NAMALWA (cell line): ENCODE results near the gene ZNF724.
"Not testable (repeated sequence)": the region's sequence is repeated elsewhere in the genome, so short reads cannot be mapped to it uniquely, and the experiment has no call there.

Source experiments
- DNase-seq: peaks from one replicate; pipeline ENCODE4 v3.0.0-alpha.2; 2015; ENCODE audit warnings: low spot score

Gene ZNF724

DNA sequence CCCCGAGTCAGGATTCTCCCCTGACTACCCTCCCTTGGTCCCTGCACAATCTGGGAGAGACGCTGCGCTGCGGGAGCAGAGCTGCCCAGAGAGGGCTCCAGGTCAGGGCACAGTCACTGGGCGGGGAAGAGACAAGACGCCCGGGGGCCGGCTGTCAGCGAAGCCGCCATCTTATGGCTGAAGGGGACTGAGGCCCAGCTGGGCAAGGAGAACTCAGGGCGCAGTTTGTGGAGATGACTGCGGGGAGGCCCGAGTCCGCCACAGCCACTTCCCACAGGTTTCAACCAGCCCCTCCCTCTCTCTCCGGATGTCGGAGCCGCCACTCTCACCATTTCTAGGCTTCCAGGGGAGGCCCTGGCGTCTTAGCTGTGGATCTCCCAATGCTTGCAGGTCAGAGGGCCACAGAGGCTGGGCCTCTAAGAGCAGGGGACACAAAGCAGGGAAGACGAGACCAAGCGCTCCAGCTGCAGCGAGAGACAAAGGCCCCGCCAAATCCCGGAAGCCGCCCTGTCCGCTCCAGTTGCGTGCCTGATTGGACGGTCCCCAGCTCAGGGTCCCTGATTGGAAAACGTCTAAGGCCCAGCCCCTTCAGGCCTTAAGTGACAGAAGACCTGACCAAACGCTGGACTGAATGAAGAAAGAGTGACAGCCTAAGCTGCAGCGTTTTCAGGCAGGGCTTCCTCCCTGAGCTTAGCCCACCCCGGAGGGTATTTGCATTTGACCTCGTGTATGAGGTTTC is at the start of gene ZNF724:
Gene ZNF724 (minus strand): TSS at position 484 of the 739 bp plus-strand sequence. CDS start 152 bp downstream, at position 332.
- DNase-seq, result peak; percentile 99

DNA sequence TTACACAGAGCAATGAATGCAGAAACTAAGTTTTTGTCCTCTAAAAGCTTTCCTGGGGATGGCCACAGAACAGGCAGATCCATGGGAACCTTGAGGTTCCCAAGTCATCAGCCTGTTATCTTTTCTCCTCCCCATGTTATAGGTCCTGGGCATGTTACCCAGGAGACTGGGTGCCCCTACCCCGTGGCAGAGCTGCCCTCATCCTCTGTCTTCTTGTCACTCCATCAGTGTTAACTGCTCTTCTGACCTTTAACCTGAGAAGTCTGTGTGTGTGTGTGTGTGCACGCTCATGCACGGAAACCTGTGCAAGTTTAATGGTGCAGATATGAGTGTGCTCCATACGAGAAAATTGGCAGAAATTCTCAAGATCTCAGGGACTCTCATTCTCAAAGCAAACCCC is 43.9 kb upstream of the ZNF724 start:
- DNase-seq, result no peak

DNA sequence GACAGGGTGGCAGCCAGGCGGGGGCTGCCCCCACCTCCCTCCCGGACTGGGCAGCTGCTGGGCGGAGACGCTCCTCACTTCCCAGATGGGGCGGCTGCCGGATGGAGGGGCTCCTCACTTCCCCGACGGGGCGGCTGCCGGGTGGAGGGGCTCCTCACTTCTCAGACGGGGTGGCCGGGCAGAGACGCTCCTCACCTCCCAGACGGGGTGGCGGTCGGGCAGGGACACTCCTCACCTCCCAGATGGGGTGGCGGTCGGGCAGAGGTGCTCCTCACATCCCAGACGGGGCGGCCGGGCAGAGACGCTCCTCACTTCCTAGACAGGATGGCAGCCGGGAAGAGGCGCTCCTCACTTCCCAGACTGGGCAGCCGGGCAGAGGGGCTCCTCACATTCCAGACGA is 39.8 kb upstream of the ZNF724 start:
- not testable (repeated sequence) for DNase-seq

DNA sequence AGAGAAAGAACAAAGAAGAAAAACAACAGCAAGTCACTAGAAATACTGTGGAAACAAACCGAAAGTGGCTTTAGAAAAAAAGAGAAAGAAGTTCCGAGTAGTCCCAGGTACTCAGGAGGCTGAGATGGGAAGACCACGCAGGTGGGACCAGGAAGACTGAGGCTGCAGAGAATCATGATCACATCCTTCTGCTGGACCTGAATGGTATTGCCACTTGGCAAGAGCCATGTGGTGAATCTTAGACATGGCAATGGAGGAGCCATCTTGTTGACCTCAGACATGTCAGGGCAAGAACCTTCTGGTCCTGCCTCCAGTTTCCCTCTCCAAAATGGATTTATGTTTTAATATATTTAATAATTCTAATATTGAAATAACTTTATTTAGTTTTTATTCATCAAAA is 37.4 kb upstream of the ZNF724 start:
- peak; percentile 49 for DNase-seq

DNA sequence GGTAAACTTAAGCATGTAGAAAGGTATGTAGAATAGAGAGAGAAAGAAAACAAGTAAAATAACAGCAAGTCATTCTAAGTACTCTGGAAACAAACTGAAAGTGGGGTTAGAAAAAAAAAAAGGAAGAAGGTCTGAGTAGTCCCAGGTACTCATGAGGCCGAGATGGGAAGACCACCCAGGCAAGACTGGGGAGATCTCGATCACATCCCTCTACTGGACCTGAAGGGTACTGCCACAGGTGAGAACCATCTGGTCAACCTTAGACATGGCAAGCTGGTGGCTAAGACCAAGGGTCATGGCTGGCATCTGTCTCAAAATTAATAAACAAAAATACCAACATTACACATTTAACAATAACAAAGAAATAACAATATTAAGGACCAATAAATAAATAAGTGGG is 36.3 kb upstream of the ZNF724 start:
- DNase-seq, result peak; percentile 69

DNA sequence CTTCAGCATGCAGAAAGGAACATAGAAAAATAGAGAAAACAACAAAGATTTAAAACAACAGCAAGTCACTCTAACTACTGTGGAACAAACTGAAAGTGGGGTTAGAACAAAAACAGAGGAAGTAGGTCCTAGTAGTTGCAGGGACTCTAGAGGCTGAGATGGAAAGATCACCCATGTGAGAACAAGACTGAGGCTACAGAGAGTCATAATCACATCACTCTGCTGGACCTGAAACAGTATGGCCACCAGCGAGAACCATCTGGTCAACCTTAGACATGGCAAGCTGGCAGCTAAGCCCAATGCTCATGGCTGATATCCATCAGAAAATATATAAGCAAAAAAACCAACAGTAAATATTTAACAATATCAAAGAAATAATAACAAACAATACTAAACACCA is 35.8 kb upstream of the ZNF724 start:
- peak; percentile 32 for DNase-seq

DNA sequence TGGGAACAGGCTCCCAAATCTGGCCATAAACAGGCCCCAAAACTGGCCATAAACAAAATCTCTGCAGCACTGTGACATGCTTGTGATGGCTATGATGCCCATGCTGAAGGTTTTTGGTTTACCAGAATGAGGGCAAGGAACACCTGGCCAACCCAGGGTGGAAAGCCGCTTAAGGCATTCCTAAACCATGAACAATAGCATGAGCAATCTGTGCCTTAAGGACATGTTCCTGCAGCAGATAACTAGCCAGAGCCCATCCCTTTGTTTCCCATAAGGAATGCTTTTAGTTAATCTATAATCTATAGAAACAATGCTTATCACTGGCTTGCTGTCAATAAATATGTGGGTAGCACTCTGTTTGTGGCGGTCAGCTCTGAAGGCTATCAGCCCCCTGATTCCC is 35.1 kb upstream of the ZNF724 start:
- not testable (repeated sequence) for DNase-seq

DNA sequence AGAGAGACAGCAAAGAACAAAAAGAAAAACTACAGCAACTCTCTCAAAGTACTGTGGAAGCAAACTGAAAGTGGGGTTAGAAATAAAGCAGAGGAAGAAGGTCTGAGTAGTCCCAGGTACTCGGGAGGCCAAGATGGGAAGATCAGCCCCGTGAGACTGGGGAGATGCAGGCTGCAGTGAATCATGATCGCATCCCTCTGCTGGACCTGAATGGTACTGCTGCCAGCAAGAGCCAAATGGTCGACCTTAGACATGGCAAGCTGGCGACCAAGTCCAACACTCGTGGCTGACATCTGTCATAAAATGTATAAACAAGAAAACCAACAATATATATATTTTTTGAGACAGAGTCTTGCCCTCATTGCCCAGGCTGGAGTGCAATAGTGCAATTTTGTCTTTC is 33.7 kb upstream of the ZNF724 start:
- peak; percentile 85 for DNase-seq

DNA sequence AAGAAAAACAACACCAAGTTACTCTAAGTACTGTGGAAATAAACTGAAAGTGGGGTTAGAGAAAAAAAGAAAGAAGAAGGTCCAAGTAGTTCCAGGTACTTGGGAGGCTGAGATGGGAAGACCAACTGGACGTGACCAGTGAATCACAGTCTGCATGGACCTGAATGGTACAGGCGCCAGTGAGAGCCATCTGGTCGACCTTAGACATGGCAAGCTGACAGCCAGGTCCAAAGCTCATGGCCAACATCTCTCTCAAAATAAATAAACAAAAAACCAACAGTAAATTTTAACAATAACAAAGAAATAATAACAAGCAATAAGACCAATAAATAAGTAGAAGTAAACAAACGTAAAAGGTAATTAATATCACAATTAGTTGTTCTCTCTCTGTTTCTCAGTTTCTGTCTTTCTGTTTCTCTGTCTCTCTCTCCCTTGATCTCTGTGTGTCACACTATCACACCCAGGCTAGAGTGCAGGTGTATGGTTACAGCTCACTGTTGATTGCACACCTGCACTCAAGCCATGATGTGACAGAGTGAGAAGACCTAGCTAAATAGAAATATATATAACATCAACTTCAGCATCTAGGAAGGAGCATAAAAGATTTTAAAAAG is 31.6 kb upstream of the ZNF724 start:
- no peak for DNase-seq

DNA sequence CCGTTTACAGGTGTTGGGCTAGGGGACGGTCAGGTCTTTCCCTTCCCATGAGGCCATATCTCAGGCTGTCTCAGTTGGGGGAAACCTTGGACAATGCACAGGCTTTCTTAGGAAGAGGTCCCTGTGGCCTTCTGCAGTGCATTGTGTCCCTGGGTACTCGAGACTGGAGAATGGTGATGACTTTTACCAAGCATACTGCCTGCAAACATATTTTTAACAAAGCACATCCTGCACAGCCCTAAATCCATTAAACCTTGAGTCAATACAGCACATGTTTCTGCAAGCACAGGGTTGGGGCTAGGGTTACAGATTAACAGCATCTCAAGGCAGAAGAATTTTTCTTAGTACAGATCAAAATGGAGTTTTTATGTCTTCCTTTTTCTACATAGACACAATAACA is 27.9 kb upstream of the ZNF724 start:
- not testable (repeated sequence) for DNase-seq

DNA sequence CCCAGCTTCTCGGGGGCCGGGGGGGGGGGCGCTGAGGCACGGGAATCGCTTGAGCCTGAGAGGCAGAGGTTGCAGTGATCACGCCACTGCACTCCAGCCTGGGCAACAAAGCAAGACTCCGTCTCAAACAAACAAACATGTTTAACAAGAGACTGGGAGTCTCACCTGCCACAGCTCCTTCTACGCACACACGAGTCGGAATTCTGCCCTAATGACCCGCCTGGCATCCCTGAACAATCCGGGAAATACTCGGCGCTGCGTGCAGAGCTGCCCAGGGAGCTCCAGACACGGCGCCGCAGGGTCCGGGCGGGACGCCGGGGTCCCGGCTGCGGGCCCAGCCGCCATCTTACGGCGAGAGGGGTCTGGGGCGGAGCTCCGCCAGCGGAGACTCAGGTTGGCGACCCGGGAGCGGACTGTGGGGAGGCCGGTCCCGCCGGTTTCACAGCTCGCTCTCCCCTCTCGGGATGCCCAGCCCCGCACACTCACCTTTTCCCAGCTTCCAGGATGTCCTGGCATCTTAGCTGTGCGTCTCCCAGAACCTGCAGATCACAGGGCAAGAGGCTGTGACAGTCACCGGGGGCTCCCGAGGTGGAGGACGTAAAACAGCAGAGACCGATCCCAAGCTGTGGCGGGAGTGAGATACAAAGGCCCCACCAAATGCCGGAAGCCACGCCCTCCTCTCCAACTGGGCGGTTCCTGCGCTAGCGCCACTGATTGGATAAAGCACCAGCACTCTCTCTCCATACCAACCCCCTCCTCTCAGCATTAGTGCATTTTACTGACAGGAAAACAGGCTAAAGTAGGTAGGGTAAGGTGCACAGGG is 23.6 kb upstream of the ZNF724 start:
- peak; percentile 96 for DNase-seq

DNA sequence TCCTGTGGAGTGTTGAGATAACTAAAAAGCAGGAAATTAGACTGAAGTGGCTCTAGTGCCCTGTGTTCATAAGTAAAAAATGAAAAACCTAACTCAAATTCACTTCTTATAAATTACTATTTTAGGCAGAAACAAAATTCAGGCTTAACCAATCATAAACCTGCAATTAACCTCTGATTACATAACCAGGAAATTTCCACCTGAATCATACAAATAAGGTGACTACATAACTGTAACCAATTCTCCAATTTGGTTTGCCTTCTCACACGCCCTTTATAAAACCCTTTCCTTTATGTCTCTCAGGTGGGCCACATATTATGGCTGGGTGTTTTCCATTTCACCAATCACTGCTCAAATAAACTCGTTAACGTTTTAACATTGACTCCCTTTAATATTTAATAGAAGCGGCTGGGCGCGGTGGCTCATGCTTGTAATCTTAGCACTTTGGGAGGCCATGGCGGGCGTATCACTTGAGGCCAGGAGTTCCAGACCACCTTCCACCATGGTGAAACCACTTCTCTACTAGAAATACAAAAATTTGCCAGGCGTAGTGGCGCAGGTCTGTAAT is 22.9 kb upstream of the ZNF724 start:
- DNase-seq, result peak; percentile 35

DNA sequence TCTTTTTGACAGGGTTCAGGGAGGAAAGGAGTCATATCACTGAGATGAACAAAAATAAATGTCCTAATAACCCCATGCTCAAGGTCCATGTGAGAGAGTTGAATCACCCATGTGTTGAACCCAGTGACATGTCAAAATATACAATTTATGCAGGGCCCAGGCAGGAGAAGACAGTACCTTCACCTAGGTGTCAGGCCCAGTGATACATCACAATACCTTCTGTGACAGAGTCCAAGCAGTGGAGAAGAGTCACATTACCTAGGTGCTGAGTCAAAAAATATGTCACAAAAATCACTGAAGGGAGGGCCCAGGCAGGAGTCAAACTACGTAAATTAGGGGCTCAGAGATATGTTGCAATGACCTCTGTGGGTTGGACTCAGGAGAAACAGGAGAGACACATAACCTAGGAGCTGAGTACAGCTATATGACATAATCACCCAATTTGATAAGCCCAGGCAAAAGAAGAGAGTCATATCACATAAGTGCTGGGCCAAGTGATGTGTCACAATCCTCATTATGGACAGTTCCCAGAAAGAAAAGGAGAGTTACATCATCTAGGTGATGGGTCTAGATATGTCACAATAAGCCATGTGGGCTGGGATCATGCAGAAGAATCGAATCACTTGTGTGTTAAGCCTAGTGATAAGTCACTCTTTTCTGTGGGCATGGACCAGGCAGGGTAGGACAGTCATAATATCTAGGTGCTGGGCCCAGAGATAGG is 13.8 kb upstream of the ZNF724 start:
- no peak for DNase-seq

DNA sequence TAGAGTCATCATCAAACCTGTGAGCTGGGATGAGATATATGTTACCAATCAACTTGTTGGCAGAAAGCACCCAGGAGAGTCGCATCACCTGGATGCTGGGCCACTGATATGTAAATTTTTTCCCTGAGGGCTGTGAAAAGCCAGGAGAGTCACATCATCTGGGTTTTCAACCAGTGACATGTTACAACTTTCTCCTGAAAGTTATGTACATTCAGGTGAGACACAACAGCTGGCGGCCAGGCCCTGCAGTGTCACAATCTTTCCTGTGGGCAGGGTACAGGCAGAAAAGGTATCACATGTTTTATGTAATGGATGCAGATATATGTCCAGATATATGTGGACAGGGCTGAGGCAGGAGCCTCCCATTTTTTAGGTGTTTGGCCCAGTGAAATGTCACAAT is 13.2 kb upstream of the ZNF724 start:
- DNase-seq, result no peak

DNA sequence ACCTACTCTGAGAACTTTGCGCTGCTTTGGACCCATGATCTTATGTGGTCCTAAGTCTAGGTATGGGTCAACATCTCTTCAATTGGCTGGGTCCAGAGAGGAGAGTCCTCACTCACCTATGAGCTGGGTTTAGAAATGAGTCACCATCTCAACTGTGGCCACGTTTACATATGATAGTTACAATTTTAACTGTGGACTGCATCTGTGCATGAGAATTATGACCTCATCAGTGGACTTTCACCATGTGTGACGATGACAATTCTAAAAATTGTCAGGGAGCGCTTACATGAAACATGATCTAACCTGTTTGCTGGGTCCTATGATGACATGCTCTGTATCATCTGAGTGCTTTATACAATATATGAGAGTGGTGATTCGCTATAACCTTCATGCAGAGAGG is 12.7 kb upstream of the ZNF724 start:
- DNase-seq, result no peak

DNA sequence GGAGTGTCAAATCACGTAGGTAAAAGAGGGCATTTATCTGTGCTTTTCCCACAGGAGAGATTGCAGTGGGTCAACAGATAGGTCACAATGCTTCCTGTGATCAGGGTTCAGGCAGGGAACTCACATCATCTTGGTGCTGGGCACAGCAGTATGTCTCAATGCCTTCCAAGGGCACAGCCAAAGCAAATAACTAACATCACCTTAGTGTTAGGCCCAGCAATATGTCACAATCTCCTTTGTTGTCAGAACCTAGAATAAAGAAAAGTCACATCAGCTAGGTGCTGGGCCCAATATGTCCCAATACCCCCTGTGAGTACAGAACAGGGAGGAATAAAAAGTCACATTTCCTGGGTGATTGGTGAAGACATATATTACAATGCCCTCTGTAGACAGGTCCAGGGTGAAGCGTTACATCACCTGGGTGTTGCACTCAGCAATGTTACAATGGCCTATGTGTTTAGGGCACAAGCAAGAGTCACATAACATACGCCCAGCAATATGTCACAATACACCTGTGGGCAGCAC is 11.4 kb upstream of the ZNF724 start:
- no peak for DNase-seq

DNA sequence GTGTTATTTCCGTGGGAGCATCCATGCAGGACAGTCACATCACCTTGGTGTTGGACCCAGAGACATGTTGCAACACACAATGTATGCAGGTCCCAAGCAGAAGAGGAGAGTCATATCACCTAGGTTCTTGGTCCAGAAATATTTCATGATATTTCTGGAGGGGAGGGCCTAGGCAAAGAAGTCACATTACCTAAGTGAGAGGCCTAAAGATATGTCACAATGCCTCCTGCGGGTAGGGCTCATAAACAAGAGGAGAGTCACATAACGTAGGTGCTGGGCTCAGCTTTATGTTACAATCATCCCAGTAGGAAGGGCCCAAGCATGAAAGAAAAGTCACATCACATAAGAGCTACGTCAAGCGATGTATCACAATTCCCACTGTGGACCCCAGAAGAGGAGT is 10.8 kb upstream of the ZNF724 start:
- DNase-seq, result no peak

DNA sequence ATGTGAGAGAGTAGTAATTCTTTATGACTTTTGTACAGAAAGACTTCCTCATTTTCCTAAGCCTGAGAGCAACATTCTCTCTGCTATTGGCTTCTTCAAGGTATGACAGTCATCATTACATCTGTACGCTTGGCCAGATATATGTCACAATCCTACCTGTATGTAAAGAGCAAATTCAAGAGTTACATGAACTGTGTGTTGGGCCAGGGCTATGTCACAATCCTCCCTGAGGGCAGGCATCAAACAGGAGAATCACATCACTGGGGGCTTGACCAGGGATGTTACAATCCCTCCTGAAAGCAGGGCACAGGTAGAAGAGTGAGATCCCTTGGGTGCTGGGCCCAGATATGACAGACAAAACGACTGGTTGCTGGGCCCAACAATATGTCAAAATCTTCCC is 9.8 kb upstream of the ZNF724 start:
- DNase-seq, result no peak

DNA sequence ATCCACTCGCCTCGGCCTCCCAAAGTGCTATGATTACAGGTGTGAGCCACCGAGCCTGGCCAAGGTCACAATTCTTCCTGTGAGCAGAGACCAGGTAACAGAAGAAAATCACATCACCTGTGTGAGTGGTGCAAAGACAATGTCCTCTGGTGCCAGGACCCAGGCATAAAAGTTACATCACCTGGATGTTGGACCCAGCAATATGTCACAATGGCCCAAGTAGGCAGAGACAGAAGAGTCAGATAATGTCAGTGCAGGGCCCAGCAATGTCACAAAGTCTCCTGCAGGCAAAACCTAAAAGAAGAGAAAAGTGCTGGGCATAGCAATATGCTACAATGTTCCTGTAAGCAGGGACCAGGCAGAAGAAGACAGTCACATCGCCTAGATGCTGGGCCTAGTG is 5.5 kb upstream of the ZNF724 start:
- no peak for DNase-seq

DNA sequence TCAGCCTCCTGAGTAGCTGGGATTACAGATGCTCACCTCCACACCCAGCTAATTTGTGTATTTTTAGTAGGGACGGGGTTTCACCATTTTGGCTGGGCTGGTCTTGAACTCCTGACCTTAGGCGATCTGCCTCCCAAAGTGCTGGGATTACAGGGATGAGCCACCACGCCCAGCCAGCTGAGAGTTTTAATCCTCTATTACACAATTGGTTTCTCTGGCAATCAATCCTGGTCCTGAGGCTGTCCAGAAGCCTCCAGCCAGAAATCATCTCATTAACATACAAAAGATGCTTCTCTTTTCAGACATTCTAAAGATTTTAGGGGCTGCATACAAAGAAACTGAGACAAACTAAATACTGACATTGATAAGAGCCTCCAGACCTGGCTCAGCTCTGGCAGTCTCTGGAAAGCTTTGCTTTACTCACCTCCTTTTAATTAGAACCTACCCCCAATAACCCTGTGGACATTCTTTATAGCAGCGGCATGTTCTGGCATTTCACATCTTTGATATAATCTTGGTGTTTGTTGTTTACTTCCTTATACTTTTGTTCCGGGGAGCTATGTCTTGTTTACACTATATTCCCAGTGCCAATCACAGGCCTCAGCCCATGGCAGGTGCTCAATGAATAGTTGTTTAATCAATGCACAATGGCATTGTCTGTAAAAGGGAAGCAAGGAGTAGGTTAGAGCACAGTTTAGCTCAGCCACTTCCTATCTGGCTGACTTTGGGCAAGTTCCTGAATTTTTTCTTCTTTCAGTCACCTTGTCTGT is 4.1 kb upstream of the ZNF724 start:
- DNase-seq, result no peak

DNA sequence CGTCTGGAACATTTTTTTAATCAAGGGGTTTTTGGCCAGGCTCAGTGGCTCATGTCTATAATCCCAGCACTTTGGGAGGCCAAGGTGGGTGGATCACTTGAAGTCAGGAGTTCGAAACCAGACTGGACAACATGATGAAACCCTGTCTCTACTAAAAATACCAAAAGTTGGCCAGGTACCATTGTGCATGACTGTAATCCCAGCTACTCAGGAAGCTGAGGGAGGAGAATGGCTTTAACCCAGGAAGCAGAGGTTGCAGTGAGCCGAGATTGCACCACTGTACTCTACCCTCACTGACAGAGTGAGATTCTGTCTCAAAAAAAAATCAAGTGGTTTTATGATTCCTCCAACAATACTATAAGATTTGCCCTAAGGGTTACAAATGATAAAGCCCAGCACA is 3.1 kb upstream of the ZNF724 start:
- not testable (repeated sequence) for DNase-seq
